B cell (primary cell): ENCODE results near the gene SPHK2. TPM values are rescaled to one million over a fixed set of nuclear protein-coding genes. Genes with fewer than 3 reads are reported as not detected.

Experiments used
- ATAC-seq: fragments of 200-7000 bp; cut with Tn5 transposase; one replicate; pipeline ENCODE4 v1.10.0; 2021; ENCODE audit warnings: low read depth, mild to moderate bottlenecking, moderate number of reproducible peaks, moderate library complexity
- CTCF ChIA-PET: fragments of 350-600 bp; sonication (Branson Sonifier 250); formaldehyde crosslinking; loops from one replicate; lab custom pipeline; 2021; ENCODE audit warnings: antibody characterized with exemption, inconsistent platforms; lab: Charles Lee
- POLR2A ChIA-PET: fragments of 350-600 bp; sonication (Branson Sonifier 250); formaldehyde crosslinking; loops from one replicate; lab custom pipeline; 2021; ENCODE audit warnings: antibody characterized with exemption; lab: Charles Lee
- DNase-seq: peaks from one replicate; pipeline ENCODE4 v3.0.0; 2013
- H2AFZ ChIP-seq: 2 replicates; pipeline ENCODE4 v1.6.1; 2012; ENCODE audit warnings: mild to moderate bottlenecking, low read depth, low read length; ENCODE audit not compliant: insufficient read depth, poor library complexity, severe bottlenecking
- H3K27ac ChIP-seq, 2 donors: 1 replicate in 1 of 2; 2 replicates in 1 of 2; pipeline ENCODE4 v1.5.1; 2012 to 2013; ENCODE audit warnings: low read length in 2 of 2, mild to moderate bottlenecking in 2 of 2, moderate library complexity in 1 of 2
- H3K27me3 ChIP-seq, 4 experiments: fragments of 200-600 bp in 1 of 4; sonication (generic) in 1 of 4; replicated peaks in 1 of 4; 1 replicate in 2 of 4; 2 replicates in 2 of 4; pipeline versions ENCODE4 v1.6.1 to v1.7.0; 2013 to 2016; ENCODE audit warnings: low read length in 3 of 4, mild to moderate bottlenecking in 2 of 4, mixed read lengths in 1 of 4, moderate library complexity in 1 of 4; ENCODE audit not compliant: insufficient read depth in 4 of 4, control insufficient read depth in 3 of 4; ENCODE audit errors: control extremely low read depth in 1 of 4
- H3K36me3 ChIP-seq, 2 experiments: replicated peaks in 1 of 2; 1 replicate in 1 of 2; 2 replicates in 1 of 2; pipeline versions ENCODE4 v1.6.1 to v1.7.1; 2013; ENCODE audit warnings: low read length in 1 of 2; ENCODE audit not compliant: insufficient read depth in 2 of 2, control insufficient read depth in 1 of 2; ENCODE audit errors: control extremely low read depth in 1 of 2, extremely low read depth in 1 of 2
- H3K4me1 ChIP-seq, 2 donors: fragments of 200-600 bp in 1 of 2; sonication (generic) in 1 of 2; 1 replicate in 1 of 2; 2 replicates in 1 of 2; pipeline versions ENCODE4 v1.5.1 to v1.6.1; 2013 to 2017; ENCODE audit warnings: low read length in 2 of 2; ENCODE audit not compliant: control insufficient read depth in 2 of 2, insufficient read depth in 2 of 2
- H3K4me2 ChIP-seq: replicated peaks from 2 replicates; pipeline ENCODE3; 2012; ENCODE audit warnings: mild to moderate bottlenecking, low read depth, low read length; ENCODE audit not compliant: poor library complexity, severe bottlenecking
- H3K4me3 ChIP-seq, 5 experiments: fragments of 200-600 bp in 1 of 5; sonication (generic) in 1 of 5; 1 replicate in 3 of 5; 2 replicates in 2 of 5; pipeline versions ENCODE4 v1.5.1 to v1.7.0; 2011 to 2016; ENCODE audit warnings: low read length in 4 of 5, mild to moderate bottlenecking in 4 of 5, low read depth in 2 of 5, control low read depth in 1 of 5, moderate library complexity in 1 of 5; ENCODE audit not compliant: insufficient read depth in 1 of 5; ENCODE audit errors: control extremely low read depth in 1 of 5, extremely low read depth in 1 of 5
- H3K79me2 ChIP-seq: fragments of 200-600 bp; sonication (generic); one replicate; pipeline ENCODE4 v1.6.0; 2016; ENCODE audit warnings: low read length; ENCODE audit not compliant: control insufficient read depth, insufficient read depth
- H3K9ac ChIP-seq: fragments of 200-600 bp; sonication (generic); 2 replicates; pipeline ENCODE4 v1.6.1; 2017; ENCODE audit warnings: mild to moderate bottlenecking, low read length, moderate library complexity
- H3K9me3 ChIP-seq, 3 donors: one replicate each; pipeline versions ENCODE4 v1.6.1 to v1.7.1; 2013; ENCODE audit warnings: low read length in 2 of 3; ENCODE audit not compliant: control insufficient read depth in 2 of 3, insufficient read depth in 1 of 3; ENCODE audit errors: control extremely low read depth in 1 of 3
- H4K20me1 ChIP-seq: 2 replicates; pipeline ENCODE4 v1.6.0; 2012; ENCODE audit warnings: mild to moderate bottlenecking, low read length; ENCODE audit not compliant: insufficient read depth, control insufficient read depth, poor library complexity, severe bottlenecking
- H3K27ac Mint-ChIP-seq: one replicate; pipeline ENCODE4 v1.8.0; 2021; ENCODE audit warnings: mixed read lengths
- H3K27me3 Mint-ChIP-seq: one replicate; pipeline ENCODE4 v1.8.0; 2021; ENCODE audit warnings: mixed read lengths
- H3K4me1 Mint-ChIP-seq: one replicate; pipeline ENCODE4 v1.8.0; 2021; ENCODE audit warnings: mixed read lengths
- H3K4me3 Mint-ChIP-seq: one replicate; pipeline ENCODE4 v1.8.0; 2021; ENCODE audit warnings: mixed read lengths
- H3K9me3 Mint-ChIP-seq: one replicate; pipeline ENCODE4 v1.8.0; 2022; ENCODE audit warnings: mixed read lengths; ENCODE audit not compliant: insufficient read depth
- EZH2 ChIP-seq: IDR thresholded peaks from 2 replicates; pipeline ENCODE4 v1.6.1; 2012; ENCODE audit warnings: borderline replicate concordance, low read depth, mild to moderate bottlenecking, moderate library complexity, low read length; ENCODE audit not compliant: insufficient read depth, poor library complexity, severe bottlenecking
- WGBS: methylation state at CpG from one replicate; pipeline ENCODE4 v1.1.5; 2013; ENCODE audit warnings: missing lambda C conversion rate; ENCODE audit not compliant: insufficient coverage; 5-methylcytosine and 5-hydroxymethylcytosine counted together
- intact Hi-C: fragments of 100-400 bp; cut with micrococcal nuclease; formaldehyde crosslinking; loops from one replicate; pipeline ENCODE4 v1.10.0; 2022
- polyA plus RNA-seq: library from polyadenylated mRNA; depleted of rRNA; stranded (reverse); fragments of >200 nt; gene quantifications from 2 replicates; pipeline ENCODE4 v1.2.3, GENCODE V29; 2012
- total RNA-seq, 2 donors: library from RNA; stranded (reverse); fragments of 120-200 nt in 1 of 2; gene quantifications; 1 replicate in 1 of 2; 2 replicates in 1 of 2; pipeline versions ENCODE4 v1.2.3 to v1.2.4, GENCODE V29; 2013 to 2022
- TF ChIP-seq, protein P1 (sequence below): fragments of 200-600 bp; IDR thresholded peaks from one replicate; pipeline ENCODE4 v1.8.0; 2022; ENCODE audit warnings: antibody characterized with exemption, mild to moderate bottlenecking

SPHK2 gene
- total and polyA plus RNA-seq, 2 donors (not counting 1 experiment from before 2014, with no cell fraction given), result 17.0 to 47.3 TPM

DNA sequence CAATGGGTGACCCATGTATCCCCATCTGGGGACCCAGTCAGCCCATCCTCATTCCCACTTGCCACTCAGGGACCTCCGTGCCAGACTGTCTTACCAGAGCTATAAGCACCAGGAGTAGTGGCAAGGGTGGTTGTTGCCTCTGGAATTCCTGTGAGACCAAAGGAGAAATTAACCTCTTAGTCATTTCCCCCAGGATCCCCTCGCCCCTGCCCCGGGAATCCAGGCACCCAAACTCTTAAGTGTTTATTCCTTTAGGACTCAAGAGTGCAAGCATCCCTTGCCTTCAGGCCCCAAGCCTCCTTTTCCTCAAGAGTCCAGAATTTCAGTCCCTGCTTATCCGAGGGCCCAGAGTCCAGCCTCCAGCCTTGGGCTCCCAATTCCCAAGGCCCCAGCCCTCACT, 44.4 kb downstream of the SPHK2 start:
- TF ChIP-seq EZH2, result no peak
- TF ChIP-seq, protein P1, sequence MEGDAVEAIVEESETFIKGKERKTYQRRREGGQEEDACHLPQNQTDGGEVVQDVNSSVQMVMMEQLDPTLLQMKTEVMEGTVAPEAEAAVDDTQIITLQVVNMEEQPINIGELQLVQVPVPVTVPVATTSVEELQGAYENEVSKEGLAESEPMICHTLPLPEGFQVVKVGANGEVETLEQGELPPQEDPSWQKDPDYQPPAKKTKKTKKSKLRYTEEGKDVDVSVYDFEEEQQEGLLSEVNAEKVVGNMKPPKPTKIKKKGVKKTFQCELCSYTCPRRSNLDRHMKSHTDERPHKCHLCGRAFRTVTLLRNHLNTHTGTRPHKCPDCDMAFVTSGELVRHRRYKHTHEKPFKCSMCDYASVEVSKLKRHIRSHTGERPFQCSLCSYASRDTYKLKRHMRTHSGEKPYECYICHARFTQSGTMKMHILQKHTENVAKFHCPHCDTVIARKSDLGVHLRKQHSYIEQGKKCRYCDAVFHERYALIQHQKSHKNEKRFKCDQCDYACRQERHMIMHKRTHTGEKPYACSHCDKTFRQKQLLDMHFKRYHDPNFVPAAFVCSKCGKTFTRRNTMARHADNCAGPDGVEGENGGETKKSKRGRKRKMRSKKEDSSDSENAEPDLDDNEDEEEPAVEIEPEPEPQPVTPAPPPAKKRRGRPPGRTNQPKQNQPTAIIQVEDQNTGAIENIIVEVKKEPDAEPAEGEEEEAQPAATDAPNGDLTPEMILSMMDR, result no peak
- no peak overlapping the region for H3K4me3 Mint-ChIP-seq
- intact Hi-C loops, result no loop called here

DNA sequence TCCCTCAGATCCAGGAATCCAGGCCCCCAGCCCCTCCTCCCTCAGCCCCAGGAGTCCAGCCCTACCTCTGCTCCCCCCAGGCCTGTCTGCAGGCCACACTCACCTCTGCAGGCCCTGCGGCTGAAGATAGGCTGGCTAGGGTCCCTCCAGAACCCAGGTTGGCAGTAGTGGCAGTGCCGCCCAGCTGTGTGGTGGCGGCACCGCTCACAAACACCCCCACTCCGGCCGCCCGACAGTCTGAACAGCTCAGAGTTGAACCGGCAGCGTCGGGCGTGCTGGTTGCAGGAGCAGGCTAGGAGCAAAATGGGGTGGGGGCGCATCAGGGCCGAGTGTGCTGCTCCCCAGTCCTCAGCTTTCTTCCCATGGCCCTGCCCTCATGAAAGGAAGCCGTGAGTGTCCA, 45.2 kb downstream of the SPHK2 start:
- Histone ChIP-seq H3K4me2 (no peak overlapping the region), H3K27me3 (no peaks in the 10 kb centered on the region), H3K9me3 (peaks cover 0 to 4% (median 0%) of the 10 kb centered on the region in 3 donors), H3K9ac (no peak overlapping the region), H4K20me1 (no peaks in the 10 kb centered on the region), H2AFZ (no peak overlapping the region), H3K36me3 (no peaks in the 10 kb centered on the region), H3K27ac (no peak overlapping the region), H3K79me2 (no peaks in the 10 kb centered on the region), H3K4me3 (no peak overlapping the region), H3K4me1 (peaks cover 8 to 19% of the 10 kb centered on the region in 2 donors)
- intact Hi-C loops, result no loop called here
- no peak for ATAC-seq
- POLR2A ChIA-PET, result no interaction called here
- H3K4me1 Mint-ChIP-seq, result peaks cover 13% of the 10 kb centered on the region
- no peaks in the 10 kb centered on the region for H3K27me3 Mint-ChIP-seq
- H3K9me3 Mint-ChIP-seq, result peaks cover 3% of the 10 kb centered on the region
- no peak for DNase-seq
- CTCF ChIA-PET, result interaction anchor here (0.8 kb wide), 1 partner anchor 178 kb away, joined by 3 read pairs; no protein-coding TSS in a partner anchor
- no peak overlapping the region for H3K27ac Mint-ChIP-seq
- 96% methylated on average over 14 of the region's 14 CpGs for WGBS
- H3K4me3 Mint-ChIP-seq, result no peak overlapping the region
- no peak for TF ChIP-seq EZH2
- TF ChIP-seq, protein P1, result no peak

More for the DNA sequence above, 44.4 kb downstream of the SPHK2 start:
- H3K79me2 ChIP-seq, result no peaks in the 10 kb centered on the region
- H3K27me3 ChIP-seq, result no peaks in the 10 kb centered on the region
- Mint-ChIP-seq H3K27me3 (no peaks in the 10 kb centered on the region), H3K4me1 (peaks cover 16% of the 10 kb centered on the region), H3K27ac (no peak overlapping the region), H3K9me3 (no peaks in the 10 kb centered on the region)
- ChIA-PET CTCF (no interaction called here), POLR2A (no interaction called here)
- H4K20me1 ChIP-seq, result no peaks in the 10 kb centered on the region
- no peaks in the 10 kb centered on the region for H3K36me3 ChIP-seq
- peaks cover 8 to 19% of the 10 kb centered on the region in 2 donors for H3K4me1 ChIP-seq
- no peak overlapping the region for H2AFZ ChIP-seq
- no peak overlapping the region for H3K4me3 ChIP-seq
- no peak overlapping the region for H3K9ac ChIP-seq
- no peak overlapping the region for H3K4me2 ChIP-seq
- no peak overlapping the region for H3K27ac ChIP-seq
- peaks cover 0 to 3% (median 0%) of the 10 kb centered on the region in 3 donors for H3K9me3 ChIP-seq
- no peak for DNase-seq
- ATAC-seq, result no peak
- WGBS, result 89% methylated on average over 3 of the region's 4 CpGs
